HPDE6-E6E7 (cell line): ENCODE data around the gene ZBTB46.
A peak's percentile ranks its signal among the peaks of the same experiment; 100 is the strongest.

Source experiments
- DNase-seq: peaks from one replicate; pipeline ENCODE4 v3.0.0; 2011; ENCODE audit warnings: missing footprints; ENCODE audit errors: extremely low spot score

ZBTB46 gene

GRCh38 chr20:63706027-63706695 lies 124.9 kb downstream of the ZBTB46 start:
- no peak for DNase-seq

GRCh38 chr20:63705232-63706026 lies 125.6 kb downstream of the ZBTB46 start:
- DNase-seq = no peak

GRCh38 chr20:63704749-63705117 lies 126.3 kb downstream of the ZBTB46 start:
- no peak for DNase-seq

- no peak for DNase-seq
Measured at GRCh38 chr20:63703976-63704748, 126.9 kb downstream of the ZBTB46 start.

GRCh38 chr20:63703471-63703975 lies 127.5 kb downstream of the ZBTB46 start:
- no peak for DNase-seq

- no peak for DNase-seq
Measured at GRCh38 chr20:63702751-63703470, 128.2 kb downstream of the ZBTB46 start.

GRCh38 chr20:63702036-63702665 lies 128.9 kb downstream of the ZBTB46 start:
- DNase-seq = no peak

- no peak for DNase-seq
Measured at GRCh38 chr20:63701329-63702035, 129.6 kb downstream of the ZBTB46 start.

GRCh38 chr20:63701051-63701328 lies 130.1 kb downstream of the ZBTB46 start:
- no peak for DNase-seq

- no peak for DNase-seq
Measured at GRCh38 chr20:63700199-63701050, 130.6 kb downstream of the ZBTB46 start.

- no peak for DNase-seq
Measured at GRCh38 chr20:63699466-63700198, 131.4 kb downstream of the ZBTB46 start.

- DNase-seq = peak; percentile 98
Measured at GRCh38 chr20:63698739-63699465, 132.2 kb downstream of the ZBTB46 start.

- no peak for DNase-seq
Measured at GRCh38 chr20:63697868-63698545, 133.1 kb downstream of the ZBTB46 start.

GRCh38 chr20:63697357-63697867 lies 133.7 kb downstream of the ZBTB46 start:
- no peak for DNase-seq

- DNase-seq = no peak
Measured at GRCh38 chr20:63696628-63697356, 134.3 kb downstream of the ZBTB46 start, which contains the start of gene TNFRSF6B. TSS of gene TNFRSF6B (plus strand) at chr20:63696652. CDS start at chr20:63696768, 116 bp downstream.

GRCh38 chr20:63696306-63696627 lies 134.8 kb downstream of the ZBTB46 start:
- no peak for DNase-seq
